ENCODE data around the gene C2CD2L.
"Not testable (repeated sequence)": the region's sequence is repeated elsewhere in the genome, so short reads cannot be mapped to it uniquely, and the experiment has no call there.

The C2CD2L gene

DNA sequence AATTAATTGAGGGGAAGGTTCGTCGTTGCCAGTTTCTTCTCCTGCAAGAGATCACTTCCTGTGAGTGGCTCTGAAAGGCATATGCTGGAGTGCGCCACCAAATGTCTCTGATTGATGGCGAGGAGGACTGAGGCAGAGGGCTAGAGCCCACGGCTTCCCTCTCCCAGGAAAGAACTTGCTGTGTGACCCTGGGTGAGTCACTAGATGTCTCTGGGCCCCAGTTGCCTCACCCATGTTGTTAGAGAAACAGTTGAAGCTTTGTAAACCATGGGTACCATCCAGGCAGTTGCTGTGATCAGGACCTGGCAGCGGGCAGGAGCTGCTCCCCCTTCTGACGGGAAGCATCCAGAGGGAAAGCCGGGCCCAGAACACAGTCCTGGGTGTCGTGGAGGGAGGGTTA lies 44.9 kb downstream of the C2CD2L start:
- DNase-seq (ENCODE audit: low read depth in 2 of 2), result no peak

DNA sequence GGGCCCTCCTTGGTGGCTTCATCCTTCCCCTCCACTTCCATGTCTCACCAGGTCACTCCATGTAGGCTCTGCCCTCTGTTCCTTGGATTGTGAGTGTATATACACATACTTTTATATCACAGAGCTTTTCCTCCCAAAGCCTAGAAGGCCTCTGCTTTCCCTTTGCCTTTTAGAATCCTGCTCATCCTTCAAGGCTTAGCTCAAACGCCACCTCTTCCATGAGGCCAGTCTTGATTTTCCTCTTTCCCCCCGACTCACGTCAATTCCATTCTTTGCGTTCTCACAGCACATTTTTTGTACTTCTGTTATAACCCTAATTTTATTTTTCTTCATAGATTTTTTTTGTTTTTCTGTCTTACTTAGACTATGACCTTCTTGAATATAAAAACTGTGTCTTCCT lies 45.5 kb downstream of the C2CD2L start:
- no peak for DNase-seq (ENCODE audit: low read depth in 2 of 2)

DNA sequence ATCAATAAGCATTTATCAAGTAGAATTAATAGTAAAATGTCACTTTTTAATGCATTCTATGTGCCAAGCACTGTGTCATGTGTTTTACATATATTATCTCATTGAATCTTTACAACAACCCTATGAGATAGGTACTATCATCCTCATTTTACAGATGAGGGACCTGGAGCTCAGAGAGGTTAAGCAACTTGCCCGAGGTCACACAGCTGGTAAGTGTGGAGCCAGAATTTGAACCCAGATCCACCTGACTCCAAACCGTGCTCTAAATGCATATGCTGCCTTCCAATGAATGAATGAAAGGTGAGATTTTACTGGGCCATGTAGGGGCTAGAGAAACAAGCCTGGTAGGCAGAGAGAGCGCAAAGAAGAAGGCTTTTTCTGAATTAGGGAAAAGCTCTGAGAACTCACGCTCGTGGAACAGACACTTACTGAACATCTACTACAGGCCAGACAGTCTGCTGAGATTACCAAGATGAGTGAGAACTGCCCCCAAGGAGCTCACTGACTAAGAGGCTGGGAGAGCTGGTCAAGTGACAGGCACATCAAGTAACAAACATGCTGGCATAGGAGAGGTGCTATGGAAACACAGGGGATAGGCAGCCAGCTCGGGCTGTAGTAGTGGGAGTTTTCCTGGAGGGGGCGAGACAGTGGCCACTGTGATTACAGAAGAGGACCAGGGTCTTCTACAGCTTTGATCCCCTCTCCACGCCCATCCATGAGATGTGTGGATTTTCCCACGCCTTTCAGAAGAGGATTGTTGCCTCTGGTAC lies 46.1 kb downstream of the C2CD2L start:
- DNase-seq (ENCODE audit: low read depth in 2 of 2), result no peak

DNA sequence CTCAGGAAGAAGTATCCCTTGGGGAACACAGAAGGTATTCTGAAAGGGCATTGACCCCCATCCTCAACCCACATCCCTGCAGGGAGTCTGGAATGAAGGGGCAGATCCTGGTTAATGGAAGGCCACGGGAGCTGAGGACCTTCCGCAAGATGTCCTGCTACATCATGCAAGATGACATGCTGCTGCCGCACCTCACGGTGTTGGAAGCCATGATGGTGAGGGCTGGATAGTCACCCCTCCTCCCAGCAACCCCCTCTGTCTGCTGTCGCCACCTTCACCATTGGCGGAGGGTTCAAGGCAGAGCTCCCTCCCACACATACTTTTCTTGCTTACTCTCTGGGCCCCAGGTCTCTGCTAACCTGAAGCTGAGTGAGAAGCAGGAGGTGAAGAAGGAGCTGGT lies 47.0 kb downstream of the C2CD2L start:
- DNase-seq (ENCODE audit: low read depth in 2 of 2), result no peak

DNA sequence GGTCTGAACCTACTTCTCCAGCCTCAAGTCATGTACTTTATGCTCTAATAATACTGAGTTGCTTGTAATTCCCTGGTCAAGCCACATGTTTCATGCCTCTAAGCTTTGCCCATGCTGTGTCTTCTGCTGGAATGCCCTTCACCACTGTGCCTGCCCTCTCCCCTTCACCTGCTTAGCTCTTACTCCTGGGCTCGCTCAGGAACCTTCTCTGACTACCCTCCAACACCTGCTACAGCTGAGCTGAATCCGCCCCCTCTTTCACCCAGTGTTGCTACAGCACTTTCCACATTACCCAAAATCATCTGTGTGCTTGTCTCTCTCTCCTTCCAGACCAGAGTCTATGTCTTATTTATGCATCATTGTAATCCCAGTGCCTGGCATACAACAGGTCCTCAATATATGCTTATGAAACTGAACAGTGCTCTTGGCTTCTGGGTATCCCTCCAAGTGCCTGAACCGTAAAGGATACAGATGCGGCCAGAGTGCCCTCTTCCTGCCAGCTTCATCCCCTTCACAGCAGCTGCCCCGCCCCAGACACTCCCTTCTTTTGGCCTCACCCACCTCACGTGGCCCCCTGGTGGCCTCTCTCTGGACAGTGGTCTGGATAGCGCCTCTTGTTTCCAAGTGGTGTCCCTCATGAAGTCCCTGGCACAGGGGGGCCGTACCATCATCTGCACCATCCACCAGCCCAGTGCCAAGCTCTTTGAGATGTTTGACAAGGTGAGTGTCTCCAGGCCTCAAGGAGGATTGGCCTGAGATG lies 48.8 kb downstream of the C2CD2L start:
- no peak for DNase-seq (ENCODE audit: low read depth in 2 of 2)

DNA sequence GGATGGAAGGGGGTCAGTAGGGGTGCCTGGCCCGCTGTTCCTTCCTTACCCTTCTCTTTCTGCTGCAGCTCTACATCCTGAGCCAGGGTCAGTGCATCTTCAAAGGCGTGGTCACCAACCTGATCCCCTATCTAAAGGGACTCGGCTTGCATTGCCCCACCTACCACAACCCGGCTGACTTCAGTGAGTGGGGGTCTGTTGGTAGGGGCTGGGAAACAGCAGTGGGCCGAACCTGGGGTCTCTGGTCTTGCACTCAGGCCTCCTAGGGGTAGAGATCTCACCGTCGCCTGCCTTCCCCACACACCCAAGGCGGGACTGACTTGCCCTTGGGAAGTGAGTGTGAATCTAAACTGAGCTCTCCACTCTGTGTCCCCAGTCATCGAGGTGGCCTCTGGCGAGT lies 49.4 kb downstream of the C2CD2L start:
- DNase-seq (ENCODE audit: low read depth in 2 of 2), result no peak

DNA sequence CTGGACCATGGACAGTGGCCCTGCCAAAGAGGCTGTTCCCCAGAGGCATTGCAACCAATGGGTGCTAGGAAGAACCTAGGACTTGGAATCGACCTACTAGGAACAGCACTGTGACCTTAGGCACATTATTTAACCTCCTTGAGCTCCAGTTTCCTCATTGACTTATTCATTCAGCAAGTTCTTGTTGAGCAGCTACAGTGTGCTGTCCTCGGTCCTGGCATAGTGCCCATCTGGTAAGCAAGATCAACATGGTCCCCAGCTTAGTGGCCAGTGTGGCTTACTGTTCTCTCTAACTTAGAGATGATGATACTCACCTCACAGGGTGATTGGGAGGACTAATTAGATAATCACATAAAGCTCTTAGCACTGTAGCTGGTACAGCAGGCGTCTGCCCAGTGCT lies 49.9 kb downstream of the C2CD2L start:
- DNase-seq (ENCODE audit: low read depth in 2 of 2), result no peak

DNA sequence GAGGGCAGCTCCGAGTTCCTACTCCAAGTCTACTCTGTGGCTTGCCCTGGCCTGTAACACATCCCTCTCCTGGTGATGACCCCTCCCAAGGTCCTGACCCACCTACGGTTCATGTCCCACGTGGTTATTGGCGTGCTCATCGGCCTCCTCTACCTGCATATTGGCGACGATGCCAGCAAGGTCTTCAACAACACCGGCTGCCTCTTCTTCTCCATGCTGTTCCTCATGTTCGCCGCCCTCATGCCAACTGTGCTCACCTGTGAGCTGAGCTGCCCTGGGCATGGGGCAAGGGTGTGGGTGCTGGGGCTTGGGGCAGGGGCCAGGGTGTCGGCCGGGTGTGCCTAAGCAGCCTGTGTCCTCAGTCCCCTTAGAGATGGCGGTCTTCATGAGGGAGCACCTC lies 51.3 kb downstream of the C2CD2L start:
- DNase-seq (ENCODE audit: low read depth in 2 of 2), result no peak

DNA sequence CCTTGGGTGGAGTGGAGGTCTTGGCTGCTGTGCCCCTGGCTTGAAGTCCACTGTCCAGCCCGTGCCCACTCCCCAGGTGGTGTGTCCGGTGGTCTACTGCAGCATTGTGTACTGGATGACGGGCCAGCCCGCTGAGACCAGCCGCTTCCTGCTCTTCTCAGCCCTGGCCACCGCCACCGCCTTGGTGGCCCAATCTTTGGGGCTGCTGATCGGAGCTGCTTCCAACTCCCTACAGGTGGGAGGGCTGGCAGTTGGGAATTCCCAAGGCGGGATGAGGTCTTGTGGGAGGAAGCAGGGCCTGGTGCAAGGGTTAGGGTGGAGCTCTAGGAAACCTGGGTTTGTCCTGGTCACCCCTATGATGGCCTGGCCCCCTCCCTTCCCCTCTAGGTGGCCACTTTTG lies 53.0 kb downstream of the C2CD2L start:
- no peak for DNase-seq (ENCODE audit: low read depth in 2 of 2)

DNA sequence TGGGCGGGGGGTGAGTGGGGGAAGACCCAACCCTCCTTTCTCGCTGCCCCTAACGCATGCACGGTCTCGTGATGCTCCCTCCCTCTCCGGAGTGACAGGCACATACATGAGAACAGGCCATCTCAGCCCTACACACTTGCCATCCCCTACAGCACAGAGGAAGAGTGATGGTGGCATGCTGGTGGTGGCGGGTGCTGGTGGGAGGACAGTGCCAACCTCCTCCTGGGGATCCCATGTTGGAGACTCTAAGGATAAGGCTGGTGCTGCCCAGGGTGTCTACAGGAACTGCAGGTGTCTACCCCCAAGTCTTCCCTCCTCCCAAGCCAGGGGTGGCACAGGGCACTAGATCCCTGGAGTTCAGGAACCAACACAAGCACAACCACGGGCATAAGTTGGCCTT lies 54.7 kb downstream of the C2CD2L start:
- no peak for DNase-seq (ENCODE audit: low read depth in 2 of 2)

DNA sequence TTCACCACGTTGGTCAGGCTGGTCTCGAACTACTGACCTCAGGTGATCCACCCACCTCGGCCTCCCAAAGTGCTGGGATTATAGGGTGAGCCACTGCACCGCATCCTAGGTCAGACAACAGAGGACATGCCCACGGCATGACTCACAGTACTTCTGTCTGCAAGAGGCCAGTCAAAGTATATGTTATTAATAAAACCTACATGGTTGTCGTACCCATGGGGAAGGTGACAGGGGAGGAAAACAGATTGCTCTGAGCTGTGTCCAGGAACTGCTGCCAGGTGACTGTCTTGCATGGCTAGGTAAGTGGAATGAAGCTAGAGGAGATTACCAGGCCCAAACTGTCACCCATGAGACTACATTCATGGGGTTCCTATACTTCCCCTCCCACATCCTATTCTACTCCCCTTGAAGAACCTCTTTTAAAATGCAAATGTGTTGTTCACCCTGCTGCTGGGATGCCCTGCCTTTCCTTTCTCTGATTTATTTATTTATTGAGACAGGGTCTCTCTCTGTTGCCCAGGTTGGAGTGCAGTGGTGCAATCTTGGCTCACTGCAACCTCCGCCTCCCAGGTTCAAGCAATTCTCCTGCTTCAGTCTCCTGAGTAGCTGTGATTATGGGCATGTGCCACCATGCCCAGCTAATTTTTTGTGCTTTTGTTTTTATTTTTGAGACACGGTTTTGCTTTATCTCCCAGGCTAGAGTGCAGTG lies 59.4 kb downstream of the C2CD2L start:
- DNase-seq (ENCODE audit: low read depth in 2 of 2), result no peak

DNA sequence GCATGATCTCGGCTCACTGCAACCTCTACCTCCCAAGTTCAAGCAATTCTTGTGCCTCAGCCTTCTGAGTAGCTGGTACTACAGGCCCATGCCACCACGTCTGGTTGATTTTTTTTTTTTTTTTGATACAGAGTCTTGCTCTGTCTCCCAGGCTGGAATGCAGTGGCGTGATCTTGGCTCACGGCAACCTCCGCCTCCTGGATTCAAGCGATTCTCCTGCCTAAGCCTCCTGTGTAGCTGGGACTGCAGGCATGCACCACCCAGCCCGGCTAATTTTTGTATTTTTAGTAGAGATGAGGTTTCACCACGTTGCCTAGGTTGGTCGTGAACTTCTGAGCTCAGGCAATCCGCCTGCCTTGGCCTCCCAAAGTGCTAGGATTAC lies 59.9 kb downstream of the C2CD2L start:
- not testable (repeated sequence) for DNase-seq (ENCODE audit: low read depth in 2 of 2)

DNA sequence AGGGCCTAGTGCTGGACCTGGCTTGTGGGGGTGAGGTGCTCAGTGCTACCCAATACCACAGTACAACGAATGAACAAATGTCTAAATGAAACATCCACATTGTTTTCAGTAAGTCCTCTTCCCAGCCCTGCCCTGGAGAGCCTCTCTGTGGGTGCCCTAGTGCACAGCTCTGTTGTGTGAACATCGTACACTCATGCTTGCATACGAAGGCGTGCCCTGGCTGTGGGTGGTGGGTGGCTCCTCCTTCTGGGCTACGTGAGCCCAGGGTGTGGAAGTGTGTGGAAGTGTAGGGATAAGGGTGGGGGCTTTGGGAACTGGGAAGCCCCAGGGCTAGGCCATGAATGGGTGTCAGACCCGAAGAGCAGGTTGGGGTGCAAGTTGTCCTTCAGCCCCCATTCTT lies 60.8 kb downstream of the C2CD2L start:
- DNase-seq (ENCODE audit: low read depth in 2 of 2), result no peak
